Amygdala (tissue), 56 donors: ENCODE data around the gene ZSCAN2.
A peak's percentile ranks its signal among the peaks of the same experiment; 100 is the strongest.

Experiments used
- DNase-seq, 56 donors: peaks; one replicate each; lab custom pipeline; 2025; lab: John Stamatoyannopoulos, UW

Gene ZSCAN2

GRCh38 chr15:84597296-84597695 is 3.5 kb upstream of the ZSCAN2 start:
- no peak for DNase-seq

DNA sequence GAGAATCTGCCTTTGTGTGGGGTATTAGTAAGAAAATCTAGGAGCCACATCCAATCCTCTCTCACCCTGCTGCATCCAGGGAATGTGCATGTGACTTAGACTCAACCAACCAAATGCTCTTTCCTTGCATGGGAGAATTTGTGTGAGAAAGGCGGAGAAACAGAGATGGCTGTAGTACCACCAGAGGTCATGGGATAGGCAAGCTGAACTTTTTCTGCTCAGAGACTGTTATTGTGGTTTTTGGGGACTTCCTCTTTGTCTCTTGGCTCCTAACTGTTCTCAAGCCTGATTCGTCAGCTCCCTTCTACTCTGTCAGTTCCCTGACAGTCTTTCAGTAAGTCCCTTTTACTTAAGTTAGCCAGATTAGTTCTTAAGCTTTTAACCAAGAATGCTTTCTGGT is 2.6 kb upstream of the ZSCAN2 start:
- peak in 1 of 56 donors; percentile 12 for DNase-seq

- peak in 28 of 56 donors; percentile 4 to 71 (median 22) for DNase-seq
These were observed 1.8 kb upstream of the ZSCAN2 start for GRCh38 chr15:84598993-84599392.

GRCh38 chr15:84599906-84600305 is 903 bp upstream of the ZSCAN2 start:
- no peak for DNase-seq

GRCh38 chr15:84600331-84600686 is 500 bp upstream of the ZSCAN2 start:
- DNase-seq = peak in 37 of 56 donors; percentile 8 to 83 (median 55)

DNA sequence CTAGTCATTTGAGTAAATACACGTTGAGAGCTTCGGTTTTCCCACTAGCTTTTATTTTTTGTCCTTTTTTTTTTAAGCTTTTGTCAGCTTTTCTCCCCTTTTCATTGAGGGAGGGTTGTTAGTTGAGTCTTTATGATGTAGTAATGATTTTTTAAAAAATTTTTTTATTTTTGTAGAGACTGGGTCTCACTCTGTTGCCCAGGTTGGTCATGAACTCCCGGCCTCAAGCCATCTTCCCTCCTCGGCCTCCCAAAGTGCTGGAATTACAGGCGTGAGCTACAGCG is 688 bp downstream of the ZSCAN2 start:
- DNase-seq = no peak

- DNase-seq = no peak
These were observed 3.0 kb downstream of the ZSCAN2 start for GRCh38 chr15:84603630-84604379.

DNA sequence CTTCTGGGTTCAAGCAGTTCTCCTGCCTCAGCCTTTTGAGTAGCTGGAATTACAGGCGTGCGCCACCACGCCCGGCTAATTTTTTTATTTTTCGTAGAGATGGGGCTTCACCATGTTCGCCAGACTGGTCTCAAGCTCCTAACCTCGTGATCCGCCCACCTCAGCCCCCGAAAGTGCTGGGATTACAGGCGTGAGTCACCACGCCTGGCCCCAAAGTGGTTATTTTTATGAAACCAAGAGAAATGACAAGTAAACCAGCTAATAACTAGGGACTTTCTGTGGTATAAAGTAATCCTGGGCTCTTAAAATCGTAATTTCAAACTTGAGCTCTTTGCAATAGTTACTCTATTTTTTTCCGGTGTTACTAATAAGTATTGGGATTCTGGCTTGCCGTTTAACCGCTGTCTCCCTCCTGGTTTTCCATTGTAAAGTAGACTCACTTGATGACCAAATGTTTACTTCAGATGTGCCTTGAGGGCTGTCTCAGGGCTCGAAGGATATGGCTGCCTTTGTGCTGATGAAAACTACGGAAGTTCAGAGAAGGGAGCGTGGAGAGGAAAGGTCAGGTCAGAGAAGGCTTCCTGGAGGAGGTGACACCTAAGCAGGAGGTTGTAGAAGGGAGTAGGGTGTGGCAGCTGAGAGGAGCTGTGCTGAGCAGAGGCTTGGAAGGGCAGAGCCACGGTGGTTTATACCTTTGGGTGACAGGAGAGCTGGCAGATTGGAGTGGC is 4.2 kb downstream of the ZSCAN2 start:
- DNase-seq = peak in 8 of 56 donors; percentile 9 to 33 (median 15)

DNA sequence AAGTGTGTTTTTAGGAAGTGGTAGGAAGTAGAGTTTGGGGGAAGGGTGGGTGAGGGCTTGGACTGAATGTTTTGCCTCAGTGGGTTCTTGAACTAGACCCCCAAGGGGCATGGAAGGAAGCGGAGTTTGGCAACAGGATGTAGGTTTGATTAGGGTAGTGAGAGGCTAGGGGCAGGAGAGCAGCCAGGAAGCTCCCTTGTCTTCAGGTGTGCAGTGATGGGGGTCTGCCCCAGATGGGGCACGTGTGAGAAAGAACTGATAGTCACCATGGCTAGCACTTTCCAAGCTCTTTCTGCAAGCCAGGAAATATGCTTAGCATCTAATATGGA is 4.7 kb downstream of the ZSCAN2 start:
- DNase-seq = no peak

GRCh38 chr15:84606653-84607120 is 5.9 kb downstream of the ZSCAN2 start:
- no peak for DNase-seq

DNA sequence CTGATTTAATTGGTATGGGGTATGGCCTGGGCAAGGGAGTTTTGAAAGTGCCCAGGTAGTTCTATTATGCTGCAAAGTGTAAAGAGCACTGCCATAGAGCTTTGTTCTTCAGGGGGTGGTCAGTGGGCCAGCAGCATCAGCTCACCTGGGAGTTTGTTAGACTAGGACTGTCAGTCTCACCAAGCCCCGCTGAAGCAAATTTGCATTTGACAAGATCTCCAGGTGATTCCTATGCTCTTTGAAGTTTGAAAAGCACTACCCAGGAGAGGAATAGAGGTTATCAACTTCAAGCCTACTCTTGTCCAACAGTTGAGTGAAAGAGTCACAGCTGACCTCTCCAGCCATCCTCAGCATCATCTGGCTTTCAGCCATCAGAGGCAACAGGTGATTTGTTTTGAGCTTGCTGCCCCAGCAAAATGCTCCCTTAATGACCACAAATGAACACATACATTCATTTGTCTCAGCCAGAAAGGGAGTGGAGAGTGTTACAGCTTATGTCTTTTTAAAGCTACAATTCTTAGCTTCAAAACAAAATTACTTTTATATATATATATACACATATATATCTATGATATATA is 8.0 kb downstream of the ZSCAN2 start:
- DNase-seq = no peak

DNA sequence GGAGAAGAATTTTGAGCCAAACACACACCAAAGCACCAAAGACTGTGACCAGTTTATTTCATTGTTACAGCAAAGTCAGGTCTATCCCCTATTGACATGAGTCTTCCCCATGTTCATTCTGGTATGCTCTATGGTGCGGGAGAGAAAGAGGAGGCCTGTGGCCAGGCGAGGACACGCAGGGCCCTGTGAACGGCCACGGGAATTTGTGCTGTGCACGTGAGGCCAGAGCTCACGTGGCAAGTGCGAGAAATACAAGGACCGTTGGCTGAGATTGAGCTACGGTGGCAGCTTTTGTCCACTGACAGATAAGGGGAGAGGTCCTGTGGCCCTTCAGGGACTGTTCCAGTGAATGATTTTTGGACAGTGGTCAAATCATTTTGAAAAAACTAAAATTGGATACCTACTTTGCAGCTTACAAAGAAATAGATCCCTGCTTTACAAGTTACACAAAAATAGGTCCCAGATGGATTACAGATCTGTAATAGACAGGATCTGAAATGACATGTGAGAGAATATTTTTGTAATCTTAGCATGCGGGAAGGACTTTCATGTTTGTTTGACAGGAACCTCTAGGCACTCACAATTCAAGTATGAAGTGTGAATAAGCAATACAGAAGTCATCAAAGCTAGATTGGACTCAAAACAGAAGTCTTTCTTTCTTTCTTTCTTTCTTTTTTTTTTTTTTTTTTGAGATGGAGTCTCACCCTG is 9.2 kb downstream of the ZSCAN2 start:
- DNase-seq = no peak

- DNase-seq = no peak
These were observed 10.8 kb downstream of the ZSCAN2 start for GRCh38 chr15:84611631-84612030.

- DNase-seq = peak in 1 of 56 donors; percentile 14
These were observed 15.4 kb downstream of the ZSCAN2 start for GRCh38 chr15:84616235-84616634.

GRCh38 chr15:84620626-84621025 is 19.8 kb downstream of the ZSCAN2 start:
- no peak for DNase-seq

GRCh38 chr15:84621358-84621979 is 20.7 kb downstream of the ZSCAN2 start:
- no peak for DNase-seq

DNA sequence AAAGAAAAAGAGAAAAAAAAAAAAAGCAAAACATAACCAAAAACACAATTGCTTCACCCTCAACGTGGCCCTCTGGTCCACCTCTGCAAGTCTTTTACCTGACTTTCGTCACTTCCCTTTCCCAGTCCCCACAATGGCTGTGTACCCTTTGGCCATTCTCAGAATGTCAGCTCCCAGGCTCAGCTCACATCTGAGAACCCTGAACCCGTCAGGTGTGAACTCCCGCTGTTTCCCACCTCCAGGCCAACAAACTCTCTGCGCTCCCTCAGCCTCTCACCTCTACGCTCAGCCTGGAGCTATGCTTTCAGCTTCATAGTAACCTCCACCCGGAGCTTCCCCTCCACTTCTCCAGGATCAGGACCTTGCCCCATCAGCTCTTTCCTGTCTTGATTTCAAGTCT is 23.6 kb downstream of the ZSCAN2 start:
- no peak for DNase-seq

GRCh38 chr15:84625123-84625522 is 24.3 kb downstream of the ZSCAN2 start:
- DNase-seq = no peak

DNA sequence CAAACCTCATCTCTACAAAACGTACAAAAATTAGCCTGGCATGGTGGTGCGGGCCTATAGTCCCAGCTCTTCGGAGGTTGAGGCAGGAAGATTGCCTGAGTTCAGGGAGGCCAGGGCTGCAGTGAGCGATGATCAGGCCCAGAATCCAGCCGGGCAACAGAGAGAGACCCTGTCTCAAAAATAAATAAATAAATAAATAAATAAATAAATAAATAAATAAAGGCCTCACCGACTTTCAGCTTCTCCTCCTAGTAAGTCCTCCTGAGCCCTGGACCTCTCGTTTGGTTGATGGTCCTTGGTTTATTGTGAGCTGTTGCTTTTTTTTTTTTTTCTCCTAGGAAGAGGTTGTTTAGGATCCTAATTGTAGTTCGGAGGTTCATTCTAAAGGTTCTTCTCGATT is 28.2 kb downstream of the ZSCAN2 start:
- DNase-seq = no peak

GRCh38 chr15:84631706-84632272 is 31.0 kb downstream of the ZSCAN2 start:
- DNase-seq = no peak
